Progenitor cell of endocrine pancreas (in vitro differentiated cells): ENCODE data around the gene PVALB. TPM values are rescaled to one million over a fixed set of nuclear protein-coding genes. Genes with fewer than 3 reads are reported as not detected.

Experiments
- DNase-seq: peaks from one replicate; pipeline ENCODE4 v3.0.0; 2021; ENCODE audit warnings: low spot score; ENCODE audit not compliant: unreplicated experiment
- H3K27ac Mint-ChIP-seq: 2 replicates; pipeline ENCODE4 v1.8.0; 2021; ENCODE audit warnings: mild to moderate bottlenecking, moderate library complexity, mixed read lengths
- H3K27me3 Mint-ChIP-seq: 2 replicates; pipeline ENCODE4 v1.8.0; 2021; ENCODE audit warnings: mixed read lengths
- H3K36me3 Mint-ChIP-seq: 2 replicates; pipeline ENCODE4 v1.8.0; 2022; ENCODE audit warnings: mixed read lengths; ENCODE audit not compliant: insufficient read depth
- H3K4me1 Mint-ChIP-seq: 2 replicates; pipeline ENCODE4 v1.8.0; 2021; ENCODE audit warnings: low read depth, mixed read lengths
- H3K4me3 Mint-ChIP-seq: 2 replicates; pipeline ENCODE4 v1.8.0; 2021; ENCODE audit warnings: low read depth, mild to moderate bottlenecking, moderate library complexity, mixed read lengths
- H3K9me3 Mint-ChIP-seq: 2 replicates; pipeline ENCODE4 v1.8.0; 2021; ENCODE audit warnings: low read depth, mixed read lengths
- total RNA-seq: library from RNA; stranded (reverse); gene quantifications from 2 replicates; pipeline ENCODE4 v1.2.1, GENCODE V29; 2021
- TF ChIP-seq, protein P1 (sequence below): fragments of 200-600 bp; sonication (generic); IDR thresholded peaks from one replicate; pipeline ENCODE4 v1.5.0; 2021; ENCODE audit warnings: antibody characterized with exemption, mild to moderate bottlenecking; ENCODE audit not compliant: unreplicated experiment

Gene PVALB
- total RNA-seq, 1 donor from 2014 or later, result not detected

DNA sequence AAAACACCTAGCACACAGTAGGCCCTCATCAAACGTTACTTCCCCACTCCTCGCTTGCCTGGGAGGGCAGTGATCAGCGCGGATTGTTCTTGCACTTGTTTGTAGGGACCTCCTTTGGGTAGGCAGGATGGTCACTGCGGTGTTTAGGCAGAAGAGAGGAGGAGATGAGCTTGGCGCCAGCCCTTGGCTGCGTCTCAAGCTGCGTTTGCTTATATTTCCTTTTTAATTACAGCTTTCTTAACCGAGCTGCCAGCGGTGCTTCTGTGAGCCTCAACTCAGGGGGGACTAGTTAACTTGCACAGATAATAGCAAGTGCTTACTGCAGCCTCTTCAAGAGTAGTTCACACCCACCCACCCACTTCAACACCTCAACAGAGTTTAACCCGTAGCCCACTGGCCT lies 56.0 kb downstream of the PVALB start:
- no peak for DNase-seq
- H3K36me3 Mint-ChIP-seq, result peaks cover 10% of the 10 kb centered on the region
- H3K27me3 Mint-ChIP-seq, result no peaks in the 10 kb centered on the region
- no peak overlapping the region for H3K27ac Mint-ChIP-seq
- no peaks in the 10 kb centered on the region for H3K4me1 Mint-ChIP-seq
- no peaks in the 10 kb centered on the region for H3K9me3 Mint-ChIP-seq
- TF ChIP-seq, protein P1, sequence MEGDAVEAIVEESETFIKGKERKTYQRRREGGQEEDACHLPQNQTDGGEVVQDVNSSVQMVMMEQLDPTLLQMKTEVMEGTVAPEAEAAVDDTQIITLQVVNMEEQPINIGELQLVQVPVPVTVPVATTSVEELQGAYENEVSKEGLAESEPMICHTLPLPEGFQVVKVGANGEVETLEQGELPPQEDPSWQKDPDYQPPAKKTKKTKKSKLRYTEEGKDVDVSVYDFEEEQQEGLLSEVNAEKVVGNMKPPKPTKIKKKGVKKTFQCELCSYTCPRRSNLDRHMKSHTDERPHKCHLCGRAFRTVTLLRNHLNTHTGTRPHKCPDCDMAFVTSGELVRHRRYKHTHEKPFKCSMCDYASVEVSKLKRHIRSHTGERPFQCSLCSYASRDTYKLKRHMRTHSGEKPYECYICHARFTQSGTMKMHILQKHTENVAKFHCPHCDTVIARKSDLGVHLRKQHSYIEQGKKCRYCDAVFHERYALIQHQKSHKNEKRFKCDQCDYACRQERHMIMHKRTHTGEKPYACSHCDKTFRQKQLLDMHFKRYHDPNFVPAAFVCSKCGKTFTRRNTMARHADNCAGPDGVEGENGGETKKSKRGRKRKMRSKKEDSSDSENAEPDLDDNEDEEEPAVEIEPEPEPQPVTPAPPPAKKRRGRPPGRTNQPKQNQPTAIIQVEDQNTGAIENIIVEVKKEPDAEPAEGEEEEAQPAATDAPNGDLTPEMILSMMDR, result no peak
- H3K4me3 Mint-ChIP-seq, result no peak overlapping the region

DNA sequence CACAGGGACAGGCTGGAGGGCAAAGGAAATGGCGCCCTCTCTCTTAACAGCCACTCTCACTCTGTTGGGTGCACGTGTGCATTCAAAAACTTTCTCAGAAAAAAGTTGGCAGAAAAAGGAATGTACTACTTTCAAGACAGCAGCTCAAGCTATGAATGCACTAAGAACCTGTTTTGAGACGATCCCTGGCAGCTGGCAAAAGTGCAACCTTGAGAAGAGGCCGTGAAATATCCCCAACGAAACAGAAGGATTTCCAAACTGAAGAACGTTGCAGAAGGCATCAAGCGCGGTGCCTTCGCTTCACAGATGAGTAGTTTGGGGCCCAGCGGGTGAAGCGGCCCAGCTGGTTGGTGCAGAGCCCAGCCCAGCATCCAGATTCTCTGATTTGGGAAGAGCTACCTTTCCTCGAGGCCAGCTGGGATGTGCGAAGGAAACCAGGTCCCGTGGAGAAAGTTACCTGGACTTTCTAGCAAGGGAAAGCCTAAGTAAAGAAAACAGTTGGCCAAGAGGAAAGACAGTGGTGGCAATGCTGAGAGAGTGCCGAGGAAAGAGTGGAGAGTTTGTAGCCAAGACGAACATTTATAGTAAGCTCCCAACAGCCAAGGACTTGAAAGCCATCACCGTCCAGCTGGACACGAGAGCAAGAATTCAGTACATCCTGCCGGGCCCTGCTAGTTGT lies 57.2 kb downstream of the PVALB start:
- no peaks in the 10 kb centered on the region for H3K4me1 Mint-ChIP-seq
- H3K36me3 Mint-ChIP-seq, result peaks cover 7% of the 10 kb centered on the region
- H3K9me3 Mint-ChIP-seq, result no peaks in the 10 kb centered on the region
- DNase-seq, result no peak
- TF ChIP-seq, protein P1, result no peak
- H3K4me3 Mint-ChIP-seq, result no peak overlapping the region
- no peak overlapping the region for H3K27ac Mint-ChIP-seq
- peaks cover 7% of the 10 kb centered on the region for H3K27me3 Mint-ChIP-seq

DNA sequence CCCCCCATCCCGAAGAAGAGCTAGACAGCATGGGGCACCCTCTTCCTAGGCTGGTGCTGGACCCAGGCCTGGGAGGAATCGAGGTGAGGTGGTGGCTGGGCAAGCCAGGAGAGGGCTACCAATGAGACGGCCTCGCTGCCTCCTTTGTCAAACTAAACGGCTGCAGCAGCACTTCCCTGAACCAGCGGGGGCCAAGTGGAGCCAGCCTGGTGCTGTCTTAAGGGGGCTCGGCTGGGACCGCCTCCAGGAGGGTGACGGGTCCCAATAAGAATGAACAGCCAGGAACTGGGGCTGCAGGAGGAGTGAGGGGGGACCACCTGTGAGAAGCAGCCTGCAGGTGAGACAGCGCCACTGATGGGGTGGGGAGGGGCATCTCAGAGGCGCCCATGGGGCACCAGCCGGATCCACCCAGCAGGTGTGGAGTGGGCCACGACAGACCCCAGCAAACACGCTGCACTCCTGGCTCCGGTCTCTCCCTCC lies 58.0 kb downstream of the PVALB start:
- no peak for DNase-seq
- no peak overlapping the region for H3K4me3 Mint-ChIP-seq
- H3K4me1 Mint-ChIP-seq, result no peaks in the 10 kb centered on the region
- H3K36me3 Mint-ChIP-seq, result peaks cover 7% of the 10 kb centered on the region
- H3K27ac Mint-ChIP-seq, result no peak overlapping the region
- peaks cover 13% of the 10 kb centered on the region for H3K27me3 Mint-ChIP-seq
- TF ChIP-seq, protein P1, result no peak
- no peaks in the 10 kb centered on the region for H3K9me3 Mint-ChIP-seq

DNA sequence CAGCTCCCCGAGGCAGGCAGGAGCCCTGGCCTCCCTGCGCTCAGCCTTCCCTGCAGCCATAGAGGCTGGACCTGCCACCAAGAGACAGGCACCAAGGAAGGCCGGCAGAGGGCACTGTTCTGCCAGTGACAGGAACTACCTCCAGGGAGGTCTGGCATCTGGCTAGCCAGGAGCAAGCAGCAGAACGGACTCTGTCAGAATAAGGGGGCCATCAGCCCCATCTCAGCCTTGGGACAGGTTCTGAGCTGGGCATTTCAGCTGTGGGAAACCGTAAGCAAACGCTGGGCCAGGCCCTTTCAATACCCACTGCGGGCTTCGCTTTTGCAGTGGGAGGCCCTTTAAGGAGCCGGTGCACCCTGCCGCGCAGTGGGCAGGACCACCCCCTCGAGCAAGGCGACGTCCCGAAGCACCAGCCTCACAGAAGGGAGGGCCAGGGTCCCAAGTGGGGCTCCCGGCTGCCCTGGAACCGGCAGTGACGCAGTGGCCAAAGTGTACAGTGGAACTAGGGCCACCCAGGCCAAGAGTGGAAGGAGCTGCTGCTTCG lies 59.1 kb downstream of the PVALB start:
- H3K36me3 Mint-ChIP-seq, result peaks cover 5% of the 10 kb centered on the region
- H3K4me3 Mint-ChIP-seq, result no peak overlapping the region
- no peaks in the 10 kb centered on the region for H3K4me1 Mint-ChIP-seq
- peaks cover 23% of the 10 kb centered on the region for H3K27me3 Mint-ChIP-seq
- TF ChIP-seq, protein P1, result peak; percentile 68
- H3K27ac Mint-ChIP-seq, result no peak overlapping the region
- peak; percentile 52 for DNase-seq
- H3K9me3 Mint-ChIP-seq, result no peaks in the 10 kb centered on the region

DNA sequence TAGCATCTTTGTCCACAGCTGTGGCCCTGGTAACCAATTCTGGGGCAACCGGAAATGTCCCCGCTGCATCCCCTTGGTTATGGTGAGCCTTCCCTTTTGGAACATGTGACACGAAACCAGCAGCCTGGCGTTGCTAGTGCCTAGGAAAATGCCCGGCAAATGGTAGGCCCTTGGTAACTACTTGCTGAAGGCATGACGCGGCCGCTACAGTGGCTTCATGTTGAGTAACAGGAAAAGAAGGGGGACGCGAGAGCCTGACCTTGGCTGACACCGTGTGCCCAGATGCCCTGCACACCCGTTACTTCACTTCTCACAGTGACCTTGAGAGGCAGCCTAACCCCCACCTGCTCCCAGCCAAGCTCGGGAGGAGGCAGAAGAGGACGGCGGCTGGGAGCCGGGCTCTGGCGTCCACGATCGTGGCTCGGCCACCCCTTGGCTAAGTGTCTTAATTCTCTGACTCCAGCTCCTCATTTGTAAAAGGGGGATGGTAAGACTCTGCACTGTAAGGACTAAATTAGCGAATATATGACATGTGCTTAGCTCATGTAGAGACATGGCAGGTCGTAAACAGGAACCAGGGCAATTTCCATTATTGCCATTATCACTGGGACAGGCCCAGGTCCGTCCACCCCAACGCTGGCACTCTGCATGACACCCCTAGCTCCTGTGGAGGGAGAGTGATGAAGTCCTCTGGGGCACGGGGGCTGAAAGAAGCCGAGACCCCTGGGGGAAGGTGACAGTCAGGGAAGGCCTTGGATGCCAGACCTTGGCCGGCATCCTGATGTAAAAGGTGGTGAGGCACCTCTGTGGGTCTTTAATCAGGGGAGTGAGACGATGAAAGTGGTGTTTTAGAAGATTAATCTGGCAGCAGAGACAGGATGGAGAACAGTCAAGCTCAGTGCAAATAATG lies 59.8 kb downstream of the PVALB start:
- Mint-ChIP-seq H3K9me3 (no peaks in the 10 kb centered on the region), H3K4me1 (no peaks in the 10 kb centered on the region), H3K27ac (no peak overlapping the region), H3K27me3 (peaks cover 28% of the 10 kb centered on the region), H3K4me3 (no peak overlapping the region), H3K36me3 (peaks cover 1% of the 10 kb centered on the region)
- no peak for DNase-seq
- TF ChIP-seq, protein P1, result no peak
